ENCODE results near the gene AKAP4.

DNA sequence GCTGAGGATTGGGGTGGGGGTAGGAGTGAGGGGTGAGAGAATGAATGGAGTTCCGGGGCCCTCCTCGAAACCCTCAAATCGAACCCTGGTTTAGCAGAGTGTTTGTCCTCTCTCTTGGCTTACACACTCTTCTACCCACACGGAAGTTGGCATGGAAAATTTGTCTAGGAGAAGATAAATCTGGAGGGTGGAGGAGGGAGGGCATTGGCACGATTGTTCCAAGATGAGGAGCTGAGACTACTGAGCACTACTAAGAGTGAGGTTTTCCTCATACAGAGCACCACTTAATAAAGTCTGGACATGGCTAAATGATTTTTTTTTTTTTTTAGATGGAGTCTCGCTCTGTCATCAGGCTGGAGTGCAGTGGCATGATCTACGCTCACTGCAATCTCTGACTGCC, 33.4 kb downstream of the AKAP4 start:
- TF ChIP-seq, protein P1, sequence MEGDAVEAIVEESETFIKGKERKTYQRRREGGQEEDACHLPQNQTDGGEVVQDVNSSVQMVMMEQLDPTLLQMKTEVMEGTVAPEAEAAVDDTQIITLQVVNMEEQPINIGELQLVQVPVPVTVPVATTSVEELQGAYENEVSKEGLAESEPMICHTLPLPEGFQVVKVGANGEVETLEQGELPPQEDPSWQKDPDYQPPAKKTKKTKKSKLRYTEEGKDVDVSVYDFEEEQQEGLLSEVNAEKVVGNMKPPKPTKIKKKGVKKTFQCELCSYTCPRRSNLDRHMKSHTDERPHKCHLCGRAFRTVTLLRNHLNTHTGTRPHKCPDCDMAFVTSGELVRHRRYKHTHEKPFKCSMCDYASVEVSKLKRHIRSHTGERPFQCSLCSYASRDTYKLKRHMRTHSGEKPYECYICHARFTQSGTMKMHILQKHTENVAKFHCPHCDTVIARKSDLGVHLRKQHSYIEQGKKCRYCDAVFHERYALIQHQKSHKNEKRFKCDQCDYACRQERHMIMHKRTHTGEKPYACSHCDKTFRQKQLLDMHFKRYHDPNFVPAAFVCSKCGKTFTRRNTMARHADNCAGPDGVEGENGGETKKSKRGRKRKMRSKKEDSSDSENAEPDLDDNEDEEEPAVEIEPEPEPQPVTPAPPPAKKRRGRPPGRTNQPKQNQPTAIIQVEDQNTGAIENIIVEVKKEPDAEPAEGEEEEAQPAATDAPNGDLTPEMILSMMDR (IDR thresholded peaks at IDR 0.05): no peak
- TF ChIP-seq POLR2AphosphoS5 (IDR thresholded peaks at IDR 0.05): no peak
